ENCODE measurements around the gene YAF2. TPM values are rescaled to one million over a fixed set of nuclear protein-coding genes. Genes with fewer than 3 reads are reported as not detected.

The YAF2 gene
- total and polyA plus RNA-seq, 2 donors (not counting 3 experiments of a cell fraction or from before 2014, with no cell fraction given) = 6.9 to 29.2 TPM

- POLR2A ChIA-PET = no interaction called here
- intact Hi-C loops (cut with micrococcal nuclease) (no loop called here), dilution Hi-C loops (cut with MboI; ENCODE audit: extremely low pct_ligation_motif_present, low sequenced_read_pairs) (no loop called here)
- H3K4me2 ChIP-seq (ENCODE audit: insufficient read depth, low read length) = no peak overlapping the region
- H3K9me3 ChIP-seq (replicated peaks; ENCODE audit: control insufficient read depth, insufficient read depth, low read length) = no peaks in the 10 kb centered on the region
- TF ChIP-seq JUN (IDR thresholded peaks at IDR 0.05; ENCODE audit: borderline replicate concordance, insufficient read depth, insufficient read length, low read depth) (no peak), GATA2 (IDR thresholded peaks at IDR 0.05; ENCODE audit: insufficient read depth, insufficient read length, low read depth, low read length) (no peak), MAX (IDR thresholded peaks at IDR 0.05; ENCODE audit: insufficient read depth, insufficient read length) (no peak), FOS (IDR thresholded peaks at IDR 0.05; ENCODE audit: borderline replicate concordance, insufficient read depth, low read length) (no peak), CTCF (IDR thresholded peaks at IDR 0.05; ENCODE audit: extremely low read depth in 1 of 2, insufficient read depth in 1 of 2, low read depth in 1 of 2, low read length in 2 of 2) (no peak)
- H3K27me3 ChIP-seq (ENCODE audit: control insufficient read depth in 2 of 2, insufficient read depth in 2 of 2, low read length in 2 of 2) = no peaks in the 10 kb centered on the region
- CTCF ChIA-PET = no interaction called here
- H3K27ac ChIP-seq (ENCODE audit: insufficient read depth, low read depth, low read length) = no peak overlapping the region
- DNase-seq (ENCODE audit: low read depth, low spot score) (no peak), FAIRE-seq (no peak)
- H3K4me3 ChIP-seq (replicated peaks in 1 of 3; ENCODE audit: insufficient read depth in 1 of 3, low read depth in 1 of 3, low read length in 3 of 3) = no peak overlapping the region
- no peaks in the 10 kb centered on the region for H3K4me1 ChIP-seq (ENCODE audit: control insufficient read depth, extremely low read depth, insufficient read depth, low read length)
- no TSS peak for BruUV-seq (replicated peaks)
- no peak overlapping the region for H3K9ac ChIP-seq (replicated peaks; ENCODE audit: extremely low read depth, insufficient read depth, low read length)
- H2AFZ ChIP-seq (ENCODE audit: low read depth, low read length) = no peak overlapping the region
- H3K79me2 ChIP-seq (ENCODE audit: control insufficient read depth, insufficient read depth, low read length) = no peaks in the 10 kb centered on the region
- H3K36me3 ChIP-seq (ENCODE audit: control insufficient read depth in 2 of 2, extremely low read depth in 1 of 2, insufficient read depth in 2 of 2, low read length in 2 of 2) = peaks cover 0 to 4% of the 10 kb centered on the region in 2 experiments
- no peaks in the 10 kb centered on the region for H4K20me1 ChIP-seq (replicated peaks; ENCODE audit: control insufficient read depth, extremely low read depth, insufficient read depth, low read length)
- no peaks in the 10 kb centered on the region for H3K9me1 ChIP-seq (replicated peaks; ENCODE audit: control insufficient read depth, extremely low read depth, insufficient read depth, low read length)
Observed at GRCh38 chr12:42182394-42182793, 55.7 kb downstream of the YAF2 start.
